Measurements from ENCODE around the gene TRAPPC2L. TPM values are rescaled to one million over a fixed set of nuclear protein-coding genes. Genes with fewer than 3 reads are reported as not detected.

TRAPPC2L gene
- total and polyA plus RNA-seq, 10 of the 15 experiments (the other 5 are each of a cell fraction or from before 2014, with no cell fraction given): 56.3 to 363 (median 118) TPM

GRCh38 chr16:88851616-88852015, 5.3 kb upstream of the TRAPPC2L start (continued):
- TF ChIP-seq RAD21 (IDR thresholded peaks at IDR 0.05; ENCODE audit: insufficient read depth, low read depth, low read length): no peak

GRCh38 chr16:88853325-88853941, 3.5 kb upstream of the TRAPPC2L start:
- in situ Hi-C loops (cut with MboI): no loop called here
- no TSS peak for BruUV-seq (replicated peaks)
- H3K4me3 ChIP-seq: no peak overlapping the region
- TF ChIP-seq ZSCAN29 (IDR thresholded peaks at IDR 0.05) (no peak), ELK1 (IDR thresholded peaks at IDR 0.05; ENCODE audit: low read depth, low read length) (no peak), POLR2AphosphoS2 (IDR thresholded peaks at IDR 0.05; ENCODE audit: low read depth, low read length) (no peak), SMARCA5 (IDR thresholded peaks at IDR 0.05) (no peak), SIX5 (IDR thresholded peaks at IDR 0.05; ENCODE audit: low read depth, low read length, severe bottlenecking) (no peak), IKZF1 (conservative IDR thresholded peaks at IDR 0.05) (no peak), USF1 (IDR thresholded peaks at IDR 0.05; ENCODE audit: borderline replicate concordance, extremely low read length, insufficient read depth, low read depth, low read length) (no peak), ATF7 (IDR thresholded peaks at IDR 0.05; ENCODE audit: low read depth) (no peak)
- H3K79me2 ChIP-seq (ENCODE audit: control insufficient read depth, insufficient read depth, low read length): peaks cover 13% of the 10 kb centered on the region
- DNase-seq (ENCODE audit: low read depth, low spot score) (no peak), ATAC-seq (no peak), FAIRE-seq (no peak)
- H3K27ac ChIP-seq (ENCODE audit: control insufficient read depth, insufficient read depth): no peak overlapping the region
- no peaks in the 10 kb centered on the region; a peak in 1 of 4 replicates for H3K36me3 ChIP-seq (ENCODE audit: control insufficient read depth in 2 of 2, insufficient read depth in 2 of 2, low read length in 1 of 2)
- POLR2A ChIA-PET: interaction anchor here (0.6 kb wide), 2 partner anchors 10 to 120 kb away, joined by 7 read pairs; no protein-coding TSS in a partner anchor
- RAD21 ChIA-PET (ENCODE audit: unreplicated experiment): no interaction called here
- SMC1A ChIA-PET (ENCODE audit: uncharacterized antibody, unreplicated experiment): interaction anchor here (1.0 to 1.3 kb wide), 2 partner anchors 75 to 364 kb away, joined by 3 read pairs; partner anchors contain the start of gene ZNF778
- H4K20me1 ChIP-seq (ENCODE audit: control insufficient read depth, insufficient read depth): 0 out of 2 replicates have a peak, but pooled peaks cover 2% of the 10 kb centered on the region
- H3K27me3 ChIP-seq (replicated peaks in 1 of 2; ENCODE audit: control insufficient read depth in 2 of 2, insufficient read depth in 2 of 2, low read length in 1 of 2): no peaks in the 10 kb centered on the region
- H3K4me1 ChIP-seq (ENCODE audit: control insufficient read depth, insufficient read depth, low read length): peaks cover 23% of the 10 kb centered on the region
- intact Hi-C loops (cut with micrococcal nuclease; ENCODE audit: unreplicated experiment): no loop called here
- H3K9me3 ChIP-seq (replicated peaks; ENCODE audit: control insufficient read depth, insufficient read depth, low read length): no peaks in the 10 kb centered on the region
- H3K9ac ChIP-seq (ENCODE audit: control insufficient read depth, insufficient read depth, low read length): no peak overlapping the region
- no peak overlapping the region for H2AFZ ChIP-seq (ENCODE audit: control insufficient read depth, low read depth, low read length)
- no peak overlapping the region for H3K4me2 ChIP-seq (ENCODE audit: control insufficient read depth, insufficient read depth)
- CTCF ChIA-PET: no interaction called here
- WGBS (ENCODE audit: insufficient coverage, insufficient replicate concordance, low lambda C conversion rate, missing lambda C conversion rate): 78% methylated on average over 17 of the region's 17 CpGs

Measured in GM12878 (cell line).